AG10803 (cell line): ENCODE data around the gene ZIC4.

ENCODE experiments used
- DNase-seq: peaks from one replicate; pipeline ENCODE4 v3.0.0; 2010; ENCODE audit warnings: low read depth
- H3K4me3 ChIP-seq: 2 replicates; pipeline ENCODE4 v1.5.1; 2011; ENCODE audit warnings: mild to moderate bottlenecking, low read length, control low read depth
- CTCF ChIP-seq: conservative IDR thresholded peaks from 2 replicates; pipeline ENCODE4 v1.5.1; 2011; ENCODE audit warnings: mild to moderate bottlenecking, low read length, control low read depth, inconsistent platforms

The ZIC4 gene

GRCh38 chr3:147426931-147427330 lies 20.6 kb upstream of the ZIC4 start:
- H3K4me3 ChIP-seq: no peak overlapping the region
- no peak for DNase-seq
- TF ChIP-seq CTCF: no peak

DNA sequence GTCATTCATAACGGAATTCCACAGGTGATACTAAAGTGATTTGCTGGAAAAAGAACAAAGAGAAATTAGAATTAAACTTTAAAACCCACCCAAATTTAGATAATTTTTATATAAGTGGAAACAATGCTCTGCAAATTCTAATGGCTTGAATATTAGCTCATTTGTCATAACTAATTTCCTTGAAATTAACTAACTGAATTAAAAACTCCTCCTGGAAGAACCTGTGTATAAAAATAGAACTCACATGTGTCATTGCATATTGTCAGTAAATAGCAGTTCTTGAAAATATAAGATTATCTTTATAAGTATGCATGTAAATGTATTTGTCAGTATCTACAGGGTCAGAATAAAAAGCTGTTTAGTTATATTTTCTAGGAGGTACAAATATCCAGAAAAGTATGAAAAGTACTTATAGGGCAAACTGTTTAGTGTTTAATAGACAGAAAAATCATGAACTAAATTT lies 19.1 kb upstream of the ZIC4 start:
- no peak for DNase-seq

DNA sequence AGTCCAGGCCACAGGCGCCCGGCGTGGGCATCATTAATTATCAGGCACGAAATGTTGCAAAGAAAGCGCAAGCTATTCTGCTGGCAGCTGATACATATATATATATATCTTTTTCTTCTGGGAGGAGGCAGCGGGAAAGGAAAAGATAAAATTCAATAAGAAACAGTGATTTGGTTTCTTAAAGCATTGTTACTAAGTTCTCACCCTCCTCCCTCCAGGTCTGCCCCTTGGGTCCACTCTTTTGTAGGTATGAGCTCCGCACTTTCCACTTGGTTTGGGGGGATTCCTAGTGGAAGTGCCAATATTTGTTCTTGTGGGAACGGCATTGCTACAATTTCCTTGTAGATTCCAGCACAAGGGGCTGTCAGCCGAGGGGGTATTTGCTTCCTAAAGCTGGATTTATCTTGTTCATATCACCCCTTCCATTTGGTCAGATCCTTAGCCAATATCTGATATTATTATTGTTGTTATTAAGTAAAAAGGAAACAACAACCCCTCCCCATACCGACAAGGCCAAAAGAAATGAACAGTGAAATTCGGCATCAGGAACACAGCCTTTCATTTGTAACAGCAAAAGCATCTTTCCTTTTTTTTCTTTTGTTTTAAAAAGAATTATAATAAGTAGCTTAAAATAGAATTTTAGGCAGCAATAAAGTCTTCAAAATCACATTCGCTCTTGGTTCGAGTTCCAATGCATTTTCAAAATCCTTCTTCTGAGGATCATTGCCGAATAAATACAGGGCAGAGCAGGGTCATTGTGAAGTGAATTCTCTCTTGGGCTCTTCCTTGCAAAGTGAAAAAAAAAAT lies 18.4 kb upstream of the ZIC4 start:
- no peak for TF ChIP-seq CTCF
- no peak for DNase-seq
- no peak overlapping the region for H3K4me3 ChIP-seq

More for the DNA sequence above, 19.1 kb upstream of the ZIC4 start:
- no peak for TF ChIP-seq CTCF
- no peak overlapping the region for H3K4me3 ChIP-seq

DNA sequence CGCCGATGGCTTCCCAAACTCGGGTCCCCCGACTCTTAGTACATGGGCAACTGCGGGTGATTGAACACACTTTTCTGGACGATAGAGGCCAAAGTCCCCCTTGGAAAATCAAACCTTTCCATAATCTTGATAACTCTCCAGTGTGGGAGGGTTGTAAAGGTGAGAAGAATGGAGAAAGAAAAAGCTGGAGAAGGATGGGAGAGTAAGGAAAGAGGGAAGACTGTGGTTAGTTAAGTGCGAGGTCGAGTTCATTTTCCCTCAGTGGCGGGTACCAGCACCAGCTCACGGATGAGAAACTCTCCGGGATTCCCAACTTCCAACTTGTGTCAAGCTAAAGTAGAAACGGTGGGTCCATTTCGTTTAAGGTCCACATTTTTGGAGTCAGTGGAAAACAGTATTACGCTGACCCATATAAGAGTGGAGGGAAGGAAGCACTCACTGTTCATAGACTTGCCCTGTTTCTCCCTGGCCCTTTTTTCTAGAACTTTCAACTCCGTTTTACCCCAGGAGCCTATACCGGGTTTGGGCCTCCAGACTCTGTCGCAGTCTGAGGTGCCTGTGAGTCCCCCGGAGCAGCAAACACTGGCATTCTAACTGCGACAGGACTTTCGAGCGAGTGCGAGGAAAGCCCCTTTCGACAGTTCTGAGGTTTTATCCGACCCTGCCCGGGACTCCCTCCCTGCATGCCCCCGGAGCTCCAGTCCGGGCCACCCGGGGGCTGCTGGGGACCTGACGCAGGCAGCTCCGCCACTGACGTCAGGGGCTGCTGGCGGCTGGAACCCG lies 17.6 kb upstream of the ZIC4 start:
- no peak for TF ChIP-seq CTCF
- no peak for DNase-seq
- H3K4me3 ChIP-seq: no peak overlapping the region

GRCh38 chr3:147423537-147423797 lies 17.1 kb upstream of the ZIC4 start:
- DNase-seq: no peak
- H3K4me3 ChIP-seq: no peak overlapping the region
- TF ChIP-seq CTCF: no peak

GRCh38 chr3:147422601-147423536 lies 16.5 kb upstream of the ZIC4 start:
- no peak overlapping the region for H3K4me3 ChIP-seq
- no peak for TF ChIP-seq CTCF
- DNase-seq: no peak
